A673 (cell line): ENCODE data around the gene MARS1. TPM values are rescaled to one million over a fixed set of nuclear protein-coding genes. Genes with fewer than 3 reads are reported as not detected.

Experiments
- BruUV-seq: library from RNA; stranded (reverse); fragments of 400-500 nt; replicated peaks from 2 replicates; lab custom pipeline; 2021; lab: Mats Ljungman, UMichigan
- CTCF ChIA-PET: fragments of 300-600 bp; sonication (Branson Sonifier 250); formaldehyde crosslinking; loops from one replicate; lab custom pipeline; 2022; ENCODE audit warnings: antibody characterized with exemption; lab: Charles Lee
- POLR2A ChIA-PET: fragments of 300-600 bp; sonication (Branson Sonifier 250); formaldehyde crosslinking; loops from one replicate; lab custom pipeline; 2022; ENCODE audit warnings: antibody characterized with exemption; ENCODE audit not compliant: low non-redundant PET; lab: Charles Lee
- DNase-seq: peaks from one replicate; pipeline ENCODE4 v3.0.0-alpha.2; 2015; ENCODE audit warnings: low spot score
- H3K27ac ChIP-seq: fragments of 200-600 bp; sonication (generic); 2 replicates; pipeline ENCODE4 v1.5.1; 2016; ENCODE audit warnings: mixed run types, low read depth, mild to moderate bottlenecking, mixed read lengths, antibody characterized with exemption, low read length; ENCODE audit not compliant: poor library complexity, severe bottlenecking
- H3K27me3 ChIP-seq: fragments of 200-600 bp; sonication (generic); replicated peaks from 2 replicates; pipeline ENCODE4 v1.6.1; 2017; ENCODE audit warnings: mixed run types, low read depth, mild to moderate bottlenecking, mixed read lengths, antibody characterized with exemption, low read length; ENCODE audit not compliant: insufficient read depth, poor library complexity
- H3K36me3 ChIP-seq: fragments of 200-600 bp; sonication (generic); 2 replicates; pipeline ENCODE4 v1.6.1; 2016; ENCODE audit warnings: mixed run types, mild to moderate bottlenecking, mixed read lengths, antibody characterized with exemption, low read length; ENCODE audit not compliant: insufficient read depth, poor library complexity, severe bottlenecking
- H3K4me1 ChIP-seq: fragments of 200-600 bp; sonication (generic); 2 replicates; pipeline ENCODE4 v1.6.1; 2017; ENCODE audit warnings: mixed run types, mild to moderate bottlenecking, mixed read lengths, antibody characterized with exemption, low read length; ENCODE audit not compliant: insufficient read depth, poor library complexity, severe bottlenecking
- H3K4me3 ChIP-seq: fragments of 200-600 bp; sonication (generic); 2 replicates; pipeline ENCODE4 v1.5.1; 2016; ENCODE audit warnings: low read depth, mixed run types, mild to moderate bottlenecking, mixed read lengths, low read length; ENCODE audit not compliant: poor library complexity, severe bottlenecking
- H3K9me3 ChIP-seq: fragments of 200-600 bp; sonication (generic); 2 replicates; pipeline ENCODE4 v1.6.1; 2016; ENCODE audit warnings: mixed run types, low read depth, mild to moderate bottlenecking, mixed read lengths, antibody characterized with exemption, low read length; ENCODE audit not compliant: poor library complexity, severe bottlenecking
- EZH2 ChIP-seq: fragments of 200-600 bp; sonication (generic); IDR thresholded peaks from 2 replicates; pipeline ENCODE4 v1.6.1; 2017; ENCODE audit warnings: borderline replicate concordance, low read depth, mild to moderate bottlenecking, mixed read lengths, antibody characterized with exemption, low read length; ENCODE audit not compliant: poor library complexity, severe bottlenecking
- intact Hi-C: fragments of 100-400 bp; cut with micrococcal nuclease; formaldehyde crosslinking; loops from one replicate; pipeline ENCODE4 v1.10.0; 2022; ENCODE audit not compliant: unreplicated experiment
- total RNA-seq: library from RNA; stranded (reverse); gene quantifications from 2 replicates; pipeline ENCODE4 v1.2.3, GENCODE V29; 2021
- TF ChIP-seq, protein P1 (sequence below): fragments of 300-800, 200-600 bp; sonication (generic); conservative IDR thresholded peaks from 2 replicates; pipeline ENCODE4 v1.5.1; 2017; ENCODE audit warnings: low read depth, mild to moderate bottlenecking, antibody characterized with exemption, low read length, moderate library complexity, mixed read lengths

The MARS1 gene
- total RNA-seq, 1 experiment from 2014 or later = 467 TPM

DNA sequence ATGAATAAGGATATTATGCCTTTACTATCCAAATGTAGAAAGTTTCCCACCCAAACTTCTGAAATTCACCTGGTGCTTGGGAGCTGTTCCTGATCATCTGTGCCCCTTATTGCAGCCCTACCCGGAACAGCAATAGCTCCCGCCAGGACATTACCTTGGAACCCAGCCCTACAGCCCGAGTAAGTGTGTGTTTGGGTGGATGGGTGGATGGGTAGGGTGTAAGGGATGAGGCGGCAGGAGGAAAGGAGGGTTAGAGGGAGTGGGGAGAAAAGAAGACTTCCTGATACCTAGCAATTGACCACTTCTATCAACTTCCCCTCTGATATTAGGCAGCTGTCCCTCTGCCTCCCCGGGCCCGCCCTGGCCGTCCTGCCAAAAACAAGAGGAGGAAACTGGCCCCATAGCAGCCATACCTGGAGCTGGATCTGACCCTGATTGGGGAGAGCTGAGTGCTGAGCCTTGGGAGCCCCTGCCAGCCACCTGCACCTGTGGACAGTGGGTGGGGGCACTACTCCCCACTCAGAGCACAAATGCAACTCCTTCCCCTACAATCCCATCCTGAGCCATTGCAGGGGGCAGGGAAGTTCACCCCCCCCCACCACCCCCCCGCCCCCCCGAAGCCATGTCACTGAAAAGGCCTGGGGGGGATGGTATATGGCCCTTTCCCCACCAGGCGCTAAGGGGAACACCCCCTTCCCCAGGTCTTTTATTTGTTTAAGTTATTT, 41.1 kb downstream of the MARS1 start:
- intact Hi-C loops = no loop called here
- Histone ChIP-seq H3K27me3 (no peaks in the 10 kb centered on the region), H3K9me3 (no peaks in the 10 kb centered on the region), H3K4me3 (no peak overlapping the region), H3K36me3 (peaks cover 89% of the 10 kb centered on the region), H3K4me1 (peaks cover 10% of the 10 kb centered on the region), H3K27ac (no peak overlapping the region)
- TF ChIP-seq, protein P1, sequence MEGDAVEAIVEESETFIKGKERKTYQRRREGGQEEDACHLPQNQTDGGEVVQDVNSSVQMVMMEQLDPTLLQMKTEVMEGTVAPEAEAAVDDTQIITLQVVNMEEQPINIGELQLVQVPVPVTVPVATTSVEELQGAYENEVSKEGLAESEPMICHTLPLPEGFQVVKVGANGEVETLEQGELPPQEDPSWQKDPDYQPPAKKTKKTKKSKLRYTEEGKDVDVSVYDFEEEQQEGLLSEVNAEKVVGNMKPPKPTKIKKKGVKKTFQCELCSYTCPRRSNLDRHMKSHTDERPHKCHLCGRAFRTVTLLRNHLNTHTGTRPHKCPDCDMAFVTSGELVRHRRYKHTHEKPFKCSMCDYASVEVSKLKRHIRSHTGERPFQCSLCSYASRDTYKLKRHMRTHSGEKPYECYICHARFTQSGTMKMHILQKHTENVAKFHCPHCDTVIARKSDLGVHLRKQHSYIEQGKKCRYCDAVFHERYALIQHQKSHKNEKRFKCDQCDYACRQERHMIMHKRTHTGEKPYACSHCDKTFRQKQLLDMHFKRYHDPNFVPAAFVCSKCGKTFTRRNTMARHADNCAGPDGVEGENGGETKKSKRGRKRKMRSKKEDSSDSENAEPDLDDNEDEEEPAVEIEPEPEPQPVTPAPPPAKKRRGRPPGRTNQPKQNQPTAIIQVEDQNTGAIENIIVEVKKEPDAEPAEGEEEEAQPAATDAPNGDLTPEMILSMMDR = no peak
- no peak for TF ChIP-seq EZH2
- ChIA-PET POLR2A (no interaction called here), CTCF (no interaction called here)
- DNase-seq = no peak
- BruUV-seq = no TSS peak

DNA sequence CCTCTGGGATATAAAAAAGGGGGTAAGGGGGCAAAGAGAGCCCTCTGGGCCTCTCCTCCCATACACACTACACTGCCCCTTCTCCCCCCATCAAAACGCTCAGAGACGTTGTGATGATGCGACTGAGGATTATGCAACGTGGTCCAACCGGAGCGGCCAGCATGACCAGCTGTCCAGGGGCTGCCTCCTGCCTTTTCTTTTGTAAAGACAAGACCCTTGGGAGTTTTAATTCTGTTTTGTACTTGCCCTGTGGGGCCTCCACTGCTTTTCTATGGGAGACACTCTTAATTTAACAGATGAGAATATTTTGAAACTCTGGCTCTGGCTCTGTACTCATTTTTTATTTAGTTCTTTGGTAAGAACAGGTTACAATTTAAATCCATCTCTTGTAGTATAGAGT, 42.0 kb downstream of the MARS1 start:
- no peak overlapping the region for H3K4me3 ChIP-seq
- TSS peak; percentile 54 for BruUV-seq
- ChIA-PET POLR2A (no interaction called here), CTCF (interaction anchor here (0.7 kb wide), 1 partner anchor 54 kb away, joined by 3 read pairs; no protein-coding TSS in a partner anchor)
- intact Hi-C loops = no loop called here
- peaks cover 93% of the 10 kb centered on the region for H3K36me3 ChIP-seq
- DNase-seq = no peak
- peaks cover 2% of the 10 kb centered on the region for H3K4me1 ChIP-seq
- no peaks in the 10 kb centered on the region for H3K27me3 ChIP-seq
- no peak overlapping the region for H3K27ac ChIP-seq
- H3K9me3 ChIP-seq = no peaks in the 10 kb centered on the region
- TF ChIP-seq EZH2 = no peak
- TF ChIP-seq, protein P1 = no peak

DNA sequence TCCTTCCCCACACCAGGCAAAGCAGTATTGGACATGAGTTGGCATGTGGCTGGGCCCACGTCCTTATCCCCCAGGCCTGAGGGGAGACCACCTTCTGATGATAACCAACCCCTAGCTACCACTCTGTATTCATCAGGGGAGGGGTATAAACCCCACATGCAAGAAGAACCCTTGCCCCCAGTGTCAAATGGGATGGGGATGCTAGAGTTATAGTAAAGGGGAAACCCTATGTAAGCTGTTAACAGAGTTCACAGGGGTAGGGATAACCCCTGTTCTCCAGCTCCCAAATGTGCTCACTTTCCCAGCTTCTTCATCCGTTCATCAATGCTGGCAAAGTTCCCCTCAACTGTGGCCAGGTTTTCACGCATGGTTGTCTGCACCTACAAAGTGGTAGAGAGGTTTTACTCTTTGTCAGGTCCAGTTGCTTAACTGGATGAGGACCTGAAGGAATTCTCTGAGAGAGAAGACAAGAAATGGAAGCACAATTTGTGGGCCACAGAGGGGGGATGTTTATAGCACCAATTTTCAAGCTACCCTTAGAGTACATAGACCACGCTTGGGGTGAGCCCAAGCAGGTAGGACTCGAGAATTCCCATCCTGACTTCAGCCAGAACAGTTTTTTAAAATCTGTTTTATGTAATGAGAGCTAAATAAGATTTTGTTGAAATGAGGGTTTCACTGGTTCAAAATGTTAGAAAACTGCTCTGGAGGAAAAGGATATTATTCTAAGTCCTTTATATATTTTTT, 42.7 kb downstream of the MARS1 start:
- TSS peak; percentile 86 for BruUV-seq
- DNase-seq = no peak
- intact Hi-C loops = no loop called here
- H3K27ac ChIP-seq = no peak overlapping the region
- H3K4me1 ChIP-seq = no peaks in the 10 kb centered on the region
- H3K27me3 ChIP-seq = no peaks in the 10 kb centered on the region
- TF ChIP-seq EZH2 = no peak
- TF ChIP-seq, protein P1 = no peak
- no peak overlapping the region for H3K4me3 ChIP-seq
- no peaks in the 10 kb centered on the region for H3K9me3 ChIP-seq
- ChIA-PET CTCF (interaction anchor here (0.7 kb wide), 1 partner anchor 53 kb away, joined by 3 read pairs; no protein-coding TSS in a partner anchor), POLR2A (no interaction called here)
- H3K36me3 ChIP-seq = peaks cover 91% of the 10 kb centered on the region
